Stimulated activated naive CD4-positive, alpha-beta T cell (primary cell): ENCODE results near the gene WDR27.
"Not testable (repeated sequence)": the region's sequence is repeated elsewhere in the genome, so short reads cannot be mapped to it uniquely, and the experiment has no call there.

Experiments used
- DNase-seq, 6 experiments: peaks; one replicate each; lab custom pipeline; 2025; lab: John Stamatoyannopoulos, UW

WDR27 gene

GRCh38 chr6:169479783-169480495, 221.9 kb downstream of the WDR27 start:
- no peak for DNase-seq

- no peak for DNase-seq
Measured at GRCh38 chr6:169474362-169474761, 227.5 kb downstream of the WDR27 start.

DNA sequence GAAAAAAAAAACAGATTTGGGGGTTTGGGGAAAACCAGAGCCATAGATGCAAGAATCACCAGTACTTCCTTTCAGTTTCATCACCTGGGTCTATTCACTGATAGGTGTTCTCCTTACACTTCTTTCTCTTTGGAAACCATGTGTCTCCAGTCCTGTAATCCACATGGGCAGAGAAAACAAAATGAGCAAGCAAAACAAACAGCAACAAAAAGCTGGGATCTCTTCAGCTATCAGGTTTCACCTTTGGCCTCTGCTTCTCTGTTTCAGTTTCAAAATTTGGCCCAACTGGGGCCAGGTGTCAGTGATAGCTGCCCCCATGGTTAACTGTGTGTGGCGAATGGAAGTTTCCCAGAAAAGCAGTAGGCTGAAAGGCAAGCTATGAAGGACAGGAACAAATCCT, 228.2 kb downstream of the WDR27 start:
- DNase-seq, result no peak

GRCh38 chr6:169472786-169473416, 228.9 kb downstream of the WDR27 start:
- DNase-seq, result no peak

DNA sequence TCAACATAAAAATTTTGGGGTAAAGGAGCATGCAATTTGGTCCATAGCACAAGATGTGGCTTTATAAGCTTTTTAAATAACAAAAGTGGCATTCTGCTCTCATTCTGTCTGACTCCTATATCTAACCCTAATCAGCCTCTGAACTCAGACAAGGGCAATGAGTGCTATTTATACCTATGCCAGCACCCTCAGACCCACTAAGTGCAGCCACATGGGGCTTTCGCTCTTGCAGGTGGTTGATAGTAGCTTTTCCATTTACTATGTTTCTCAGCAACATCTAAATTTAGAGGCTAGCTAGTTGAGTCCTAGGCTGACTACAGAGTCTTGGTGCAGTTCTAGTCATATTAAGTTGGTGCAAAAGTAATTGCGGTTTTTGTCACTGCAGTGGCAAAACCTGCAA, 231.0 kb downstream of the WDR27 start:
- no peak for DNase-seq

DNA sequence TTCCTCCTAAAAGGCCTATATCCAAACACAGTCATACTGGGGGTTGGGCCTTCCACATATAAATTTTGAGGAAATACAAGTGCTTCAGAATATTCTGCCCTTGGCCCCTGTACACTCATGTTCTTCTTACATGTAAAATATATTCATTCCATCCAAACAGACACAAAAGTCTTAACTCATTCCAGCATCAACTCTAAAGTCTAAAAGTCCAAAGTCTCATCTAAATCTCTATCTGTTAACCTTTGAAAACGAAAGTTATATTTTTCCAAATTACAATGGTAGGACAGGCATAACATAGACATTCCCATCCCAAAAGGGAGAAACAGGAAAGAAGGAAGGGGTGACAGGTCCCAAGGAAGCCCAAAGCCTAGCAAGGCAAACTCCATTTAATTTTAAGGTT, 232.8 kb downstream of the WDR27 start:
- DNase-seq, result no peak

GRCh38 chr6:169467755-169468154, 234.1 kb downstream of the WDR27 start:
- DNase-seq, result not testable (repeated sequence)

- not testable (repeated sequence) for DNase-seq
Measured at GRCh38 chr6:169466256-169466655, 235.6 kb downstream of the WDR27 start.

DNA sequence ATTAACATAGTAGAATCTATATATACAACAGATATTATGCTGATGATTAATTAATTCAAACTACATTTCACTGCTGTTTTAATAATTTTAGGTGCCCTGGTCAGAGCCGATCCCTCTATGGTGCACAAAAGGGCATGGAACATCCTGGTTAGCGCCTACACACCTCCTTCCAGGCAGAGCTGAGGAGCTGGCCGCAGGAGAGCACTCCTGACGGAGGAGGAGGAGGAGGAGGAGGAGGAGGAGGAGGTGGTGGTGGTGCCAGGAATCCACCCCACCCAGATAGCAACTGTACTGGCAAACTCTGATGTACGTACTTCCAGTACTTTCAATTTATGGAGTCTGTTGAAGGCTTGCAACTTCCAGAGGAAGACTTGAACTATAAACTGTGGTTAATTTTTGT, 244.1 kb downstream of the WDR27 start:
- no peak for DNase-seq

GRCh38 chr6:169456840-169457239, 245.0 kb downstream of the WDR27 start:
- DNase-seq, result no peak

DNA sequence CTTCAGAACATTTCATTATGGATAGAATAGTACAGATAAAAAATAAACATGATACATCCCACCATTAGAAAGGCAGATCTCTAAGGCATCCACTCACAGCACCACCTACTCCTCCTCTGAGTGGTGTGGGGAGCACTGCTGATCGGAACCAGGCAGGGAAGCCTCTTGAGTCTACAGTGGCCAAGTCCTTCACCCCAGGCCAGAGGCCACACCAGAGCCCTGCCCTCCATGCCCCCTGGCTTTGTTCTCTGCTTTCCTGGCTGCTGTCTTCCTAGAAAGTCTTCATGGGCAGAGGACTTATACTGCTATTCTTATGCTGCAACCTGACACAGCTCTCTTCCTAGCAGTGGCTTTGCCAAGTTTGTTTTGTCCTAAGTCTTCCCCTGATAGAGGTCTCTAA, 246.4 kb downstream of the WDR27 start:
- no peak for DNase-seq

DNA sequence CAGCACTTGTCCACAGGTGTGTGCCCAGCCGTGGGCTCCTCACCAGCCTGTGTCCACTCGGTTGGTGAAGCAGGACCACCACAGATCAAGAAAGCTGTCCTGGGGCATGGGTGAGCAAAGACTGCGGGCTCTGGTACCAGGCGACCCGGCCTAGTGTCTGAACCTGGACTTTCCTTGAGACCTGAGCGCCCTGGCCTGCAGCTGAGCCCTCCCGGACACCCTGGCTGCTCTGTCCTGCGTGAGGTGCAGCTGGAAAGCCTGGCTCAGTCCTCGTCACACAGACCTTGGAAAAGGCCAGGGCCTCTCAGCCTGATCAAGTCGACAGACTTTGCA, 247.0 kb downstream of the WDR27 start:
- DNase-seq, result no peak

- no peak for DNase-seq
Measured at GRCh38 chr6:169454204-169454871, 247.5 kb downstream of the WDR27 start.

- DNase-seq, result no peak
Measured at GRCh38 chr6:169452869-169453620, 248.8 kb downstream of the WDR27 start.

DNA sequence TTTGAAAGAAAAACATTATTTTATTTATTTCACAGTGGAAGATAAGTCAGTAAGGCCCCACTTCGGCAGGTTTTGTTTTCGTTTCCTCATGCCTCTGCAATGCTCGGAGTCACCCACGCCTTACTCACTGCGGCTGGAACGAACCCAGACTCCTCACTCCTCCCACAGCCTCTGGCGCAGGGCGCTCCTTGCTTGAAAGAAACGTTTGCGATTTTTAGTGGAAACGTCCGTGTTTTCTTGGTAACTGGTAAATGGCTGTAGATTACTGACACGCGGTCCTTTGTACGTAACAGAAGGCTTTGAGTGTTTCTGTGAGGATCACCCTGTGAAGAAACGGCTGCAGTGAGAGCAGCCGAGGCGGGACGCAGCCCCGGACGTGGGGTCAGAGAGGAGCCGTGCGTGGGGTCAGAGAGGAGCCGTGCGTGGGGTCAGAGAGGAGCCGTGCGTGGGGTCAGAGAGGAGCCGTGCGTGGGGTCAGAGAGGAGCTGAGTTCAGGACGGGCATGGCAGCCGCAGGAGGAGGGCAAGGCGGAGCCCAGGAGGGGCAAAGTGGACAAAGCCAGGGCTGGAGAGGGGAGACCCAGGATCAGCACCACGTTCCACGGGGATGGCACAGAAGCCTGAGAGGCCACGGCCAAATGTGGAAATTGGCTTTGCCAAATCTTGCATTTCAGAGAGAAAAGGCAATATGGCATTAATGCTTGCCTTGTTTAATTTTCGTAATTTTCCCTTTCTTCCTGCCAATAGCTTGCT, 249.5 kb downstream of the WDR27 start:
- DNase-seq, result no peak

DNA sequence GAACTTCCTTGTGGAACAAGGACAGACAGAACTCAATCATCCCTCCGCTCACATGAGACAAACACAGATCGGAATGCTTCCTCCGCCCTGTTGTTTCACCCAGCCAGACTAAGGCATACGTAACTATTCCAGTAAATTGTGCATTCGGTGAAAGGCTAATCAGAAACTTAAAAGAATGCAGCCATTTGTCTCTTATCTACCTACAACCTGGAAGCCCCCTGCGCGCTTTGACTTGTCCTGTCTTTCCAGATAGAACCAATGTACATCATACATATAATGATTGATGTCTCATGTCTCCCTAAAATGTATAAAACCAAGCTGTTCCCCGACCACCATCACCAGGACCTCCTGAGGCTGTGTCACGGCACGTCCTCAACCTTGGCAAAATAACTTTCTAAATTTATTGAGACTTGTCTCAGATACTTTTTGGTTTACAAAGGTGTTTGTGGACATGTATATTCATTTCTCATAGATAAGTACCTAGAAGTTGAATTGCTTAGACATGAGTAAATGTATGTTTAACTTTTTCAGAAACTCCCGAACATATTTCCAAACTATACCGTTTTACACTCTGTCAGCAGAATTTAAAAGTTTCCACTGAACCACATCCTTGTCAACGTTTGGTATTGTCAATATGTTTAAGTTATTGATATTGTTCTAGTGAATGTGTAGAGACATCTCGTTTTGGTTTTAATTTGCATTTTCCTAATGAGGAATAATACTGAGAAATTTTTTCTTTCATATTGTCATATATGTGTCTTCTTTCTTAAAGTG, 250.6 kb downstream of the WDR27 start:
- DNase-seq, result no peak

DNA sequence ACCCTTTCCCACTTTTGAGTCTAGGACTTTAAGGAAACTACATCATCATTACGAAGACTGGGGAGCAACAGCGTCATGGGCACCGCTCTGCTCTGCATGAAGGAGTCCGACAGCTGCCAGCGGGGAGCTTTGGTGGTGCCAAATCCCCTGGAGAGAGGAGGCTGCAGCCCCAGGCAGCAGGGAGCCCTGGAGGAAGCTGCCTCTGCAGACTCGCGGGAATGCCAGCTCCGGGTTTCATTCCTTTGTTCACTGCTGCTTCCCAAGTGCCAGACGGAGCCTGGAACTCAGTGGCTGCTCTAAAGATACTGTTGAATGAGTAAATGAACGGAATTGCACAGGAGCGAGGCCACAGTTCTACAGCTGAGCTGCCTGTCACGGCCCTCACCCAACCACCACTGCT, 251.7 kb downstream of the WDR27 start:
- no peak for DNase-seq

- no peak for DNase-seq
Measured at GRCh38 chr6:169449221-169449620, 252.6 kb downstream of the WDR27 start.

GRCh38 chr6:169445661-169446581, 255.9 kb downstream of the WDR27 start:
- DNase-seq, result no peak

DNA sequence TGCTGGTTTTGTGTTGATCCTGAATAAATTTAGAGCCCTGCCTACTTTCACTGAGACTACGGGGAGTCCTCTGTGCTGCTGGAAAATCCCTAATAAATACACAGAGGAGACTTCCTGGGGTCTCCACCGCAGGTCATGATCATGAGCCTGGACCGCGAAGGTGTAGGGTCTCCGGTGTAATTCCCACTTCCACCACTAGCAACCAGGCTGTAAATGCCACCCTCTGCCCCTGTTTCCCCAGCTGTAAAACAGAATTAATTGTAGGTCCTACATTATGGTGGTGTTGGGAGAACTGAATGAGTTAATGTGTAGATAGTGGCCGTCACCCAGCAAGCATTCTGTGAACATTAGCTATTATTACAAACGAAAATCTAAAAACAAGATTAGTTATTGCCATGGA, 256.6 kb downstream of the WDR27 start:
- no peak for DNase-seq
